HG03045 (cell line): ENCODE data around the gene ARHGEF17.

ENCODE experiments used
- ATAC-seq: cut with Tn5 transposase; IDR thresholded peaks from one replicate; pipeline ENCODE4 v1.9.1; 2021; ENCODE audit warnings: mild to moderate bottlenecking, moderate library complexity; ENCODE audit not compliant: unreplicated experiment

Gene ARHGEF17

GRCh38 chr11:73403541-73403940 is 95.5 kb downstream of the ARHGEF17 start:
- ATAC-seq = no peak

- ATAC-seq = no peak
Observed at GRCh38 chr11:73404048-73404447, 96.0 kb downstream of the ARHGEF17 start.

DNA sequence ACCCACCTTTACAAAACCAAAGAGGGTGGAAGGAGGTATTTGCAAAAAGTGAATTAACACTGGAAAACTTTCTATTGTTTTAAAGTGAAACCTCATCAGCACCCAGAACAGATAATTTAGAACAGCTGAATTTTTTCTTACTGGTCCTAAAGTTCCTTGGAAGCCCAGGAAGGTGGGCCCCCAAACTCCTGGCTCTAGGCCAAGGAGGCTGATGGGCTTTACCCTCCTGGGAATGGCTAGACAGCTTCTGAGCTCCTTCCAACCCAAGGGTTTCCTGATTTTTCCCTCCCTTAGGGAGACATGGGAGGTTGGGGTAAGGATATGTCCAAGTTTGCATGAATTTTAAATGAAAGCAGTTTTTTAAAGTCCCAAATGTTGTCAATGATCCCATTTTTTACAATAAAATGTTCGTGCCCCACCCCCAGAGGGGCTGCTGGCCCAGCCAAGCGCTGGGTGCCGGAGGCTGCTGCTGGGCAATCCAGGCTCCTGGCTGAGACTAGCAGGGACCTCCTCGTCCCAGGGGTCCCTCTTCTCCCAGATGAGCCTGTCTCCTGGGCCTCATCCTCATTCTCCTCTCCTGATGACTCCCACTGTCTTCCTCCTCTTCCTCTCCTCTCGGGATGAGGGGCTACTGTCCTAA is 96.5 kb downstream of the ARHGEF17 start:
- ATAC-seq = no peak

GRCh38 chr11:73405146-73405510 is 97.1 kb downstream of the ARHGEF17 start:
- ATAC-seq = no peak

DNA sequence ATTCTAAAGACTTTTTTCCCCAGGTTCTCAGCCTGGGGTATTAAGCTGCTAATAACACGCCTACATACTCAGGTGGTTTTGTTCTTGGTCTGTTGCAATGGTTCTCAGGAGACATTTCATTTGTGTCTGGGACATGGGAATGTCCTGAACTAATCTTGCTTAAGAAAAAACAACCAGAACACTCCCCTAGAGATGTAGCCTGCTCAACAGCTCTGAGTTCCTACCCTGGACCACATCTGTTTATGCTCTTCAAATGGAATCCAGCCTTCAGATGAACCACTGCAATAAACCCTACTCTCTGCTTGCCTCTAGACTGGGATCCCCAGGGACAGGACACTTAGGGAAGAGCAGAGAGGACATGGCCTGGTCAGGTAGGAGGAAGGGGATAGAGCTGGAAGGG is 98.1 kb downstream of the ARHGEF17 start:
- no peak for ATAC-seq

DNA sequence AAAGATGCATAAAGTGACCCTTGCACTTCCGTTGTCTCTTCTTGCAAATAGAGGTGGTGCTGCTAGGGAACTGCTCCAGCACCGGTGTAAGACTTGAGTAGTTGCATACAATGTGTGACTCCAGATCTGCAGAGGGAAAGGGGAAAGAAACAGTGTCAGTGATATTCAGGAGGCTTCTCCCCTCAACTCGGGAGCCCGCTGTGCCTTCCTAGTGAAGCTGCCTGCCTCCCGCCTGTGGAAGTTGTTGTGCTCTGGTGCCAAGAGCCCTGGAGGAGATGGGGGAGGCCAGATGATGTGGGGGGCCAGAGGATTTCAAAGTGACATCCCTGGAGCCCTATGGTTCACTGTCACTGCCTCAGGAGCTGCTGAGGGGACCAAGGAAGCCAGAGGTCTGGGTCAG is 98.5 kb downstream of the ARHGEF17 start:
- no peak for ATAC-seq

DNA sequence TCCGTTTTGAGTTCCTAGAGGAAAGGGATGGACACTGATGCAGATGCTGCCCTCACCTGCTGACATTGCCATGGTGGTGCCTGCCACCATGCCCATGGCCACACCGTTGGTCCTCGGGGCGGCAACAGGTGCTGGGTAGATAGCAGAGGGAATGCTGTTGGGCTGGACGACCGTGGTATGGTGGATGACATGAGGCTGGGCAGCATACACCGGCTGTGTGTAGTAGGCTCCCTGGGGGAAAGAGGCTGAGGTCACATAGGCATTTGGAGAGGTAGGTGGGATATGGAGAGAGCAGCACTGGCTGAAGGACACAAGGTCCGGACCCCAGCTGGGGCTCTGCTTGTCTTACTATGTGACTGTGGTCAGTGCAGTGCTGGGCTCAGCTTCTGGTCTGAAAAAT is 101.4 kb downstream of the ARHGEF17 start:
- no peak for ATAC-seq

- no peak for ATAC-seq
Observed at GRCh38 chr11:73410627-73411026, 102.6 kb downstream of the ARHGEF17 start.

- no peak for ATAC-seq
Observed at GRCh38 chr11:73411031-73411430, 103.0 kb downstream of the ARHGEF17 start.

GRCh38 chr11:73412308-73412707 is 104.2 kb downstream of the ARHGEF17 start:
- ATAC-seq = no peak

GRCh38 chr11:73413256-73413655 is 105.2 kb downstream of the ARHGEF17 start:
- ATAC-seq = no peak

DNA sequence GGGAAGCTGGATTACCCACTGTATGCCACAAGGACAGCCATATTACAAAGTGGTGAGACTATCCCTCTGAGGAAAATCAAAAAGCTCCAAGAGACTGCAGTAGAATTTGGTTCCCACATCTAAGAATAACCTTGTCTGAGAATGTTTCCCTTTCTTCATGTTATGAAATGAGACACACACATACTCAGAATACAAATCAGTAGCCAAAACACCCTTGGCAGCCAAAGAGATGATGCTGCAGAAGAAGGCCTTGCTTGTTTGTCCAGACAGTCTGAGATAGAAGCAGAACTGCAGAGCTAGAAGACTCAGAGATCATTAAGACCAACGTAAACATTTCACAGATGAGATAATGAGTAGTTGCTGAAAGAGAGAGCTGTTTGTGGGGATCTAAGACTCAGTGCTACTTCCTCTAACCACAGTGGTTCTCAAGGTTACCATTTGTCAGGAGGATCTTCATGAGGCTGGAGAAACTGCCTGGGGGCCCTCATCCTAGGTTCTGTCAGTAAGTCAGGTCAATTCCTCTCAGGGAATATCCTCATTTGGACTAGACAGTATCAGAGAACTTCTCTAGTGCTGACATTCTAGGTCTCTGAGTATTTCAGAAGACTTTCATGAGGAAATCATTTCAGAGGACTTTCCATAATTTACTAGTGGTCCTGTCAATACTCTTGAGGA is 107.0 kb downstream of the ARHGEF17 start:
- ATAC-seq = no peak

GRCh38 chr11:73415854-73416615 is 108.0 kb downstream of the ARHGEF17 start:
- ATAC-seq = no peak

DNA sequence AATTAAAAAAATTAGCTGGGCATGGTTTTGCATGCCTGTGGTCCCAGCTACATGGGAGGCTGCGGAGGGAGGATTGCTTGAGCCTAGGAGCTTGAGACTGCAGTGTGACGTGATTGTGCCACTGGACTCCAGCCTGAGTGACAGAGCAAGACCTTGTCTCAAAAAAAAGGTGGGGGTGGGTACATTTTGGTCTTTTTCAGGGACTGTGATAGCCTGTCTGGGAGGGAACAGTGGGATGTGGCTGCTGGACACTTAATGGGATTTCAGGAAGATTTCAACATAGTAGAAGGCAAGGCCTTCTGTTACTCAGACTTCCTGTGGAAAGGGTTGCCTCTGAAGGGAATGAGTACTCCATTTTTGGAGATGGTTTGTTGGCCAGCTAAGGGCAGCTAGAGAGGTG is 108.7 kb downstream of the ARHGEF17 start:
- no peak for ATAC-seq
